PC-9 (cell line): ENCODE results near the gene BFAR.
"Not testable (repeated sequence)": the region's sequence is repeated elsewhere in the genome, so short reads cannot be mapped to it uniquely, and the experiment has no call there.

Experiments
- CTCF ChIP-seq: fragments of 200-600 bp; sonication (generic); conservative IDR thresholded peaks from 2 replicates; pipeline ENCODE4 v1.6.1; 2017; ENCODE audit warnings: mixed run types, antibody characterized with exemption, mild to moderate bottlenecking, moderate library complexity
- EZH2 ChIP-seq: fragments of 200-600 bp; sonication (generic); IDR thresholded peaks from 2 replicates; pipeline ENCODE4 v1.8.0; 2017; ENCODE audit warnings: antibody characterized with exemption, low read depth

GRCh38 chr16:14636179-14636950 is 3.6 kb downstream of the BFAR start:
- TF ChIP-seq CTCF, EZH2: not testable (repeated sequence)
